Neuronal stem cell (in vitro differentiated cells): ENCODE measurements around the gene PTPRG.

Experiments used
- DNase-seq: peaks from one replicate; pipeline ENCODE4 v3.0.0-alpha.2; 2013; ENCODE audit warnings: low spot score
- H2AFZ ChIP-seq: one replicate; pipeline ENCODE4 v1.6.1; 2013; ENCODE audit warnings: mild to moderate bottlenecking, low read length, inconsistent platforms
- H2AK5ac ChIP-seq: 2 replicates; pipeline ENCODE4 v1.6.1; 2013; ENCODE audit warnings: low read depth, mild to moderate bottlenecking, inconsistent platforms, low read length, moderate library complexity, mixed read lengths
- H2BK120ac ChIP-seq: 2 replicates; pipeline ENCODE4 v1.6.1; 2013; ENCODE audit warnings: low read depth, mild to moderate bottlenecking, inconsistent platforms, low read length, moderate library complexity, mixed read lengths
- H2BK12ac ChIP-seq: one replicate; pipeline ENCODE4 v1.6.1; 2013; ENCODE audit warnings: low read length, inconsistent platforms
- H2BK15ac ChIP-seq: 2 replicates; pipeline ENCODE4 v1.6.1; 2013; ENCODE audit warnings: mild to moderate bottlenecking, low read length, inconsistent platforms, mixed read lengths
- H2BK5ac ChIP-seq: one replicate; pipeline ENCODE4 v1.6.1; 2013; ENCODE audit warnings: inconsistent platforms, mild to moderate bottlenecking, low read length, moderate library complexity
- H3K14ac ChIP-seq: one replicate; pipeline ENCODE4 v1.6.1; 2013; ENCODE audit warnings: low read length, inconsistent platforms
- H3K18ac ChIP-seq: 2 replicates; pipeline ENCODE4 v1.6.1; 2013; ENCODE audit warnings: low read length, inconsistent platforms
- H3K23ac ChIP-seq: 2 replicates; pipeline ENCODE4 v1.6.1; 2013; ENCODE audit warnings: low read depth, mild to moderate bottlenecking, mixed read lengths, low read length, inconsistent platforms; ENCODE audit not compliant: poor library complexity
- H3K27ac ChIP-seq: replicated peaks from 3 replicates; pipeline ENCODE4 v1.5.1; 2013; ENCODE audit warnings: low read length, inconsistent platforms
- H3K27me3 ChIP-seq, 3 experiments: 2 replicates each; pipeline ENCODE4 v1.6.1; 2013; ENCODE audit warnings: low read length in 3 of 3, mild to moderate bottlenecking in 2 of 3, inconsistent platforms in 1 of 3, low read depth in 1 of 3, mixed read lengths in 1 of 3, moderate library complexity in 1 of 3; ENCODE audit not compliant: control insufficient read depth in 3 of 3, insufficient read depth in 3 of 3
- H3K36me3 ChIP-seq, 2 donors: replicated peaks in 1 of 2; 2 replicates each; pipeline ENCODE4 v1.6.1; 2013; ENCODE audit warnings: low read length in 2 of 2; ENCODE audit not compliant: control insufficient read depth in 2 of 2, insufficient read depth in 2 of 2
- H3K4ac ChIP-seq: 2 replicates; pipeline ENCODE4 v1.6.1; 2013; ENCODE audit warnings: inconsistent platforms, mild to moderate bottlenecking, low read length, moderate library complexity
- H3K4me1 ChIP-seq, 2 donors: 1 replicate in 1 of 2; 2 replicates in 1 of 2; pipeline ENCODE4 v1.6.1; 2013; ENCODE audit warnings: low read length in 2 of 2, low read depth in 1 of 2; ENCODE audit not compliant: control insufficient read depth in 2 of 2, insufficient read depth in 1 of 2
- H3K4me2 ChIP-seq: one replicate; pipeline ENCODE4 v1.6.1; 2013; ENCODE audit warnings: mild to moderate bottlenecking, low read length, inconsistent platforms; ENCODE audit not compliant: insufficient read depth, poor library complexity, severe bottlenecking
- H3K4me3 ChIP-seq, 2 donors: 2 replicates each; pipeline ENCODE4 v1.5.1; 2013; ENCODE audit warnings: low read length in 2 of 2, mild to moderate bottlenecking in 2 of 2, inconsistent platforms in 1 of 2, moderate library complexity in 1 of 2
- H3K79me1 ChIP-seq: one replicate; pipeline ENCODE4 v1.6.1; 2013; ENCODE audit warnings: low read depth, mild to moderate bottlenecking, inconsistent platforms, low read length, moderate library complexity
- H3K9ac ChIP-seq: one replicate; pipeline ENCODE4 v1.6.1; 2013; ENCODE audit warnings: mild to moderate bottlenecking, low read depth, low read length, inconsistent platforms; ENCODE audit not compliant: poor library complexity
- H3K9me3 ChIP-seq, 2 donors: replicated peaks in 1 of 2; 2 replicates each; pipeline versions ENCODE3 to v1.6.1; 2013; ENCODE audit warnings: low read length in 2 of 2, mild to moderate bottlenecking in 2 of 2, inconsistent platforms in 1 of 2, low read depth in 1 of 2, mixed read lengths in 1 of 2, moderate library complexity in 1 of 2; ENCODE audit not compliant: control insufficient read depth in 2 of 2, insufficient read depth in 1 of 2
- H4K8ac ChIP-seq: one replicate; pipeline ENCODE4 v1.6.1; 2013; ENCODE audit warnings: low read depth, mild to moderate bottlenecking, inconsistent platforms, low read length, moderate library complexity
- H4K91ac ChIP-seq: one replicate; pipeline ENCODE4 v1.6.1; 2013; ENCODE audit warnings: low read length, low read depth, mild to moderate bottlenecking, inconsistent platforms; ENCODE audit not compliant: poor library complexity
- WGBS, 2 donors: extraction: QIAGEN DNeasy Blood & Tissue Kit; methylation state at CpG; one replicate each; pipeline ENCODE4 v1.1.7; 2013; ENCODE audit warnings: missing lambda C conversion rate in 2 of 2, mixed read lengths in 1 of 2; ENCODE audit not compliant: insufficient read length in 2 of 2, insufficient replicate concordance in 1 of 2; ENCODE audit errors: extremely low coverage in 2 of 2; 5-methylcytosine and 5-hydroxymethylcytosine counted together

Gene PTPRG

GRCh38 chr3:61922118-61922517, 360.7 kb downstream of the PTPRG start:
- H3K27me3 ChIP-seq: no peaks in the 10 kb centered on the region
- H3K9me3 ChIP-seq: no peaks in the 10 kb centered on the region
- no peak overlapping the region for H3K27ac ChIP-seq
- H4K8ac ChIP-seq: no peak overlapping the region
- H3K23ac ChIP-seq: no peak overlapping the region
- H3K4me3 ChIP-seq: no peak overlapping the region
- H2BK120ac ChIP-seq: no peak overlapping the region
- no peak overlapping the region for H2AFZ ChIP-seq
- H3K79me1 ChIP-seq: peaks cover 2% of the 10 kb centered on the region
- no peak overlapping the region for H3K4ac ChIP-seq
- H2BK12ac ChIP-seq: no peak overlapping the region
- H4K91ac ChIP-seq: no peak overlapping the region
- H3K9ac ChIP-seq: no peak overlapping the region
- no peak overlapping the region for H2BK15ac ChIP-seq
- no peak overlapping the region for H2BK5ac ChIP-seq
- no peak overlapping the region for H3K18ac ChIP-seq
- no peak for DNase-seq
- peaks cover 7 to 15% of the 10 kb centered on the region in 2 donors for H3K4me1 ChIP-seq
- H3K4me2 ChIP-seq: no peak overlapping the region
- H2AK5ac ChIP-seq: no peak overlapping the region
- H3K14ac ChIP-seq: no peak overlapping the region
- no peaks in the 10 kb centered on the region for H3K36me3 ChIP-seq
- WGBS, 2 donors: no CpG with 5 or more reads among the region's 5 CpGs

GRCh38 chr3:61924090-61924735, 362.8 kb downstream of the PTPRG start:
- DNase-seq: no peak
- no peak overlapping the region for H4K91ac ChIP-seq

GRCh38 chr3:61924991-61925390, 363.6 kb downstream of the PTPRG start:
- Histone ChIP-seq H4K91ac (no peak overlapping the region), H3K23ac (no peak overlapping the region), H3K4me2 (no peak overlapping the region), H2AK5ac (no peak overlapping the region), H2BK5ac (no peak overlapping the region), H3K4me3 (no peak overlapping the region), H3K18ac (no peak overlapping the region), H3K27me3 (no peaks in the 10 kb centered on the region), H3K9me3 (no peaks in the 10 kb centered on the region), H3K4ac (no peak overlapping the region), H4K8ac (no peak overlapping the region), H3K9ac (no peak overlapping the region), H3K79me1 (peaks cover 2% of the 10 kb centered on the region), H2BK15ac (no peak overlapping the region), H3K4me1 (peaks cover 7 to 9% of the 10 kb centered on the region in 2 donors), H3K27ac (no peak overlapping the region), H3K36me3 (no peaks in the 10 kb centered on the region), H2BK120ac (no peak overlapping the region), H2BK12ac (no peak overlapping the region), H2AFZ (no peak overlapping the region), H3K14ac (no peak overlapping the region)
- no peak for DNase-seq
- no CpG with 5 or more reads among the region's 2 CpGs for WGBS, 2 donors

More at GRCh38 chr3:61924090-61924735, 362.8 kb downstream of the PTPRG start:
- H3K36me3 ChIP-seq: no peaks in the 10 kb centered on the region
- H4K8ac ChIP-seq: no peak overlapping the region
- H2BK5ac ChIP-seq: no peak overlapping the region
- H2BK12ac ChIP-seq: no peak overlapping the region
- no peak overlapping the region for H3K14ac ChIP-seq
- H3K9ac ChIP-seq: no peak overlapping the region
- no peak overlapping the region for H2AK5ac ChIP-seq
- no peak overlapping the region for H3K27ac ChIP-seq
- H3K9me3 ChIP-seq: no peaks in the 10 kb centered on the region
- H3K23ac ChIP-seq: no peak overlapping the region
- H3K4ac ChIP-seq: no peak overlapping the region
- H3K4me3 ChIP-seq: no peak overlapping the region
- H3K18ac ChIP-seq: no peak overlapping the region
- no peak overlapping the region for H2BK120ac ChIP-seq
- H3K79me1 ChIP-seq: peaks cover 2% of the 10 kb centered on the region
- H2AFZ ChIP-seq: no peak overlapping the region
- no peak overlapping the region for H3K4me2 ChIP-seq
- no peaks in the 10 kb centered on the region for H3K27me3 ChIP-seq
- peaks cover 7 to 9% of the 10 kb centered on the region in 2 donors for H3K4me1 ChIP-seq
- H2BK15ac ChIP-seq: no peak overlapping the region
- no CpG with 5 or more reads among the region's 4 CpGs for WGBS, 2 donors

GRCh38 chr3:61925721-61926120, 364.4 kb downstream of the PTPRG start:
- Histone ChIP-seq H3K9me3 (no peaks in the 10 kb centered on the region), H3K9ac (no peak overlapping the region), H4K8ac (no peak overlapping the region), H3K4ac (no peak overlapping the region), H3K27ac (no peak overlapping the region), H3K4me3 (no peak overlapping the region), H3K18ac (no peak overlapping the region), H2BK12ac (no peak overlapping the region), H3K27me3 (no peaks in the 10 kb centered on the region), H3K79me1 (peaks cover 2% of the 10 kb centered on the region), H3K36me3 (no peaks in the 10 kb centered on the region), H3K14ac (no peak overlapping the region), H3K4me2 (no peak overlapping the region), H3K23ac (no peak overlapping the region), H4K91ac (no peak overlapping the region), H2BK5ac (no peak overlapping the region), H2AK5ac (no peak overlapping the region), H2AFZ (no peak overlapping the region), H3K4me1 (peaks cover 7 to 9% of the 10 kb centered on the region in 2 donors), H2BK15ac (no peak overlapping the region), H2BK120ac (no peak overlapping the region)
- no peak for DNase-seq
- WGBS, 2 donors: no CpG with 5 or more reads among the region's 5 CpGs
